PFSK-1 (cell line): Measurements from ENCODE around the gene ZDHHC14.

ENCODE experiments used
- POLR2AphosphoS5 ChIP-seq: IDR thresholded peaks from 2 replicates; pipeline ENCODE4 v1.6.1; 2012; ENCODE audit warnings: low read depth, mild to moderate bottlenecking, control low read depth, low read length, moderate library complexity
- SIN3A ChIP-seq: IDR thresholded peaks from 2 replicates; pipeline ENCODE4 v1.6.1; 2012; ENCODE audit warnings: mild to moderate bottlenecking, low read length, moderate library complexity, borderline replicate concordance; ENCODE audit not compliant: insufficient read depth
- TAF1 ChIP-seq: IDR thresholded peaks from 2 replicates; pipeline ENCODE4 v1.6.1; 2012; ENCODE audit warnings: low read length, control low read depth, borderline replicate concordance; ENCODE audit not compliant: insufficient read depth
- TF ChIP-seq, protein P1 (sequence below), 2 experiments: IDR thresholded peaks; 2 replicates each; pipeline versions ENCODE4 v1.6.1 to v1.8.0; 2011 to 2012; ENCODE audit warnings: low read depth in 2 of 2, low read length in 2 of 2, control low read depth in 1 of 2, inconsistent platforms in 1 of 2, mild to moderate bottlenecking in 1 of 2, moderate library complexity in 1 of 2; ENCODE audit not compliant: insufficient read depth in 1 of 2

DNA sequence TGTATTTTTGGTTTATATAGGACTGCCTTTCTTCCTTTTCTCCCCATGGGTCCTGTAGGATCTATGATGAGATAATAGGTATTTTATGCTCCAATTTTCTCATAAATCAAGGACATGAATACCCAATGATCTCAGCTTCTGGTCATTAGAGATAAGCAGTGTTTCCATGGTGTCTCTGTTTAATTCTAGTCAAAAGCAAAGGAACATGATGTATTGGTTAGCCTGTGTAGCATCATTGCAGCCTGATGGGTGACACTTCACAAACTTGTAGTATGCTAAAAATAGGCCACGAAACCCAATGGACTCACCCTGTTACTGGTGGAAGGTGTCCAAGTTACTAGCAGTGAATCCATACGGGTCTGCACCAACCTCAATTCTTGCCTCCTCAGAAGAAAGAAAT is 325.9 kb downstream of the ZDHHC14 start:
- TF ChIP-seq POLR2AphosphoS5 (no peak), TAF1 (no peak), SIN3A (no peak)
- TF ChIP-seq, protein P1, sequence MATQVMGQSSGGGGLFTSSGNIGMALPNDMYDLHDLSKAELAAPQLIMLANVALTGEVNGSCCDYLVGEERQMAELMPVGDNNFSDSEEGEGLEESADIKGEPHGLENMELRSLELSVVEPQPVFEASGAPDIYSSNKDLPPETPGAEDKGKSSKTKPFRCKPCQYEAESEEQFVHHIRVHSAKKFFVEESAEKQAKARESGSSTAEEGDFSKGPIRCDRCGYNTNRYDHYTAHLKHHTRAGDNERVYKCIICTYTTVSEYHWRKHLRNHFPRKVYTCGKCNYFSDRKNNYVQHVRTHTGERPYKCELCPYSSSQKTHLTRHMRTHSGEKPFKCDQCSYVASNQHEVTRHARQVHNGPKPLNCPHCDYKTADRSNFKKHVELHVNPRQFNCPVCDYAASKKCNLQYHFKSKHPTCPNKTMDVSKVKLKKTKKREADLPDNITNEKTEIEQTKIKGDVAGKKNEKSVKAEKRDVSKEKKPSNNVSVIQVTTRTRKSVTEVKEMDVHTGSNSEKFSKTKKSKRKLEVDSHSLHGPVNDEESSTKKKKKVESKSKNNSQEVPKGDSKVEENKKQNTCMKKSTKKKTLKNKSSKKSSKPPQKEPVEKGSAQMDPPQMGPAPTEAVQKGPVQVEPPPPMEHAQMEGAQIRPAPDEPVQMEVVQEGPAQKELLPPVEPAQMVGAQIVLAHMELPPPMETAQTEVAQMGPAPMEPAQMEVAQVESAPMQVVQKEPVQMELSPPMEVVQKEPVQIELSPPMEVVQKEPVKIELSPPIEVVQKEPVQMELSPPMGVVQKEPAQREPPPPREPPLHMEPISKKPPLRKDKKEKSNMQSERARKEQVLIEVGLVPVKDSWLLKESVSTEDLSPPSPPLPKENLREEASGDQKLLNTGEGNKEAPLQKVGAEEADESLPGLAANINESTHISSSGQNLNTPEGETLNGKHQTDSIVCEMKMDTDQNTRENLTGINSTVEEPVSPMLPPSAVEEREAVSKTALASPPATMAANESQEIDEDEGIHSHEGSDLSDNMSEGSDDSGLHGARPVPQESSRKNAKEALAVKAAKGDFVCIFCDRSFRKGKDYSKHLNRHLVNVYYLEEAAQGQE (IDR thresholded peaks at IDR 0.05; ENCODE audit: insufficient read depth in 1 of 2, low read depth in 2 of 2, low read length in 2 of 2), result no peak
